GM23338 (cell line): ENCODE measurements around the gene PRKCD.
"Not testable (repeated sequence)": the region's sequence is repeated elsewhere in the genome, so short reads cannot be mapped to it uniquely, and the experiment has no call there.

Experiments used
- EZH2 ChIP-seq: fragments of 200-600 bp; sonication (generic); IDR thresholded peaks from one replicate; pipeline ENCODE4 v1.8.0; 2017; ENCODE audit warnings: antibody characterized with exemption, mild to moderate bottlenecking, low read depth; ENCODE audit not compliant: unreplicated experiment
- EZH2phosphoT487 ChIP-seq: fragments of 200-600 bp; sonication (generic); IDR thresholded peaks from one replicate; pipeline ENCODE4 v1.8.1; 2018; ENCODE audit warnings: antibody characterized with exemption; ENCODE audit not compliant: unreplicated experiment
- JUNB ChIP-seq: IDR thresholded peaks from one replicate; pipeline ENCODE4 v1.6.1; 2016; ENCODE audit warnings: antibody characterized with exemption; ENCODE audit not compliant: unreplicated experiment
- NANOG ChIP-seq: IDR thresholded peaks from 2 replicates; pipeline ENCODE4 v1.6.1; 2016; ENCODE audit warnings: antibody characterized with exemption, borderline replicate concordance
- POLR2AphosphoS5 ChIP-seq: IDR thresholded peaks from 2 replicates; pipeline ENCODE4 v1.6.1; 2016; ENCODE audit warnings: antibody characterized with exemption, low read depth
- TF ChIP-seq, protein P1 (sequence below), 2 experiments: fragments of 200-600 bp in 1 of 2; sonication (generic) in 1 of 2; conservative IDR thresholded peaks; 2 replicates each; pipeline versions ENCODE4 v1.5.1 to v1.6.1; 2016 to 2017; ENCODE audit warnings: antibody characterized with exemption in 2 of 2, low read depth in 2 of 2, mild to moderate bottlenecking in 2 of 2, moderate library complexity in 1 of 2
- TF ChIP-seq, protein P2 (sequence below): IDR thresholded peaks from one replicate; pipeline ENCODE4 v1.6.1; 2018; ENCODE audit warnings: antibody characterized with exemption; ENCODE audit not compliant: unreplicated experiment

DNA sequence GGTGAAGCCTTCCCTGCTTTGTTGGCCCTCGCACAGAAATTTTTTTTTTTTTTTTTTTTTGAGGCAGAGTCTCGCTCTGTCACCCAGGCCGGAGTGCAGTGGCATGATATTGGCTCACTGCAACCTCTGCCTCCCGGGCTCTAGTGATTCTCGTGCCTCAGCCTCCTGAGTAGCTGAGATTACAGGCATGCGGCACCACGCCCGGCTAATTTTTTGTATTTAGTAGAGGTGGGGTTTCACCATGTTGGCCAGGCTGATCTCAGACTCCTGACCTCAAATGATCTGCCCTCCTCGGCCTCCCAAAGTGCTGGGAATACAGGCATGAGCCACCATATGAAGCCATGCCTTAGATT, 9.9 kb upstream of the PRKCD start:
- TF ChIP-seq, protein P1, sequence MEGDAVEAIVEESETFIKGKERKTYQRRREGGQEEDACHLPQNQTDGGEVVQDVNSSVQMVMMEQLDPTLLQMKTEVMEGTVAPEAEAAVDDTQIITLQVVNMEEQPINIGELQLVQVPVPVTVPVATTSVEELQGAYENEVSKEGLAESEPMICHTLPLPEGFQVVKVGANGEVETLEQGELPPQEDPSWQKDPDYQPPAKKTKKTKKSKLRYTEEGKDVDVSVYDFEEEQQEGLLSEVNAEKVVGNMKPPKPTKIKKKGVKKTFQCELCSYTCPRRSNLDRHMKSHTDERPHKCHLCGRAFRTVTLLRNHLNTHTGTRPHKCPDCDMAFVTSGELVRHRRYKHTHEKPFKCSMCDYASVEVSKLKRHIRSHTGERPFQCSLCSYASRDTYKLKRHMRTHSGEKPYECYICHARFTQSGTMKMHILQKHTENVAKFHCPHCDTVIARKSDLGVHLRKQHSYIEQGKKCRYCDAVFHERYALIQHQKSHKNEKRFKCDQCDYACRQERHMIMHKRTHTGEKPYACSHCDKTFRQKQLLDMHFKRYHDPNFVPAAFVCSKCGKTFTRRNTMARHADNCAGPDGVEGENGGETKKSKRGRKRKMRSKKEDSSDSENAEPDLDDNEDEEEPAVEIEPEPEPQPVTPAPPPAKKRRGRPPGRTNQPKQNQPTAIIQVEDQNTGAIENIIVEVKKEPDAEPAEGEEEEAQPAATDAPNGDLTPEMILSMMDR (conservative IDR thresholded peaks at IDR 0.05; ENCODE audit: low read depth in 2 of 2), result not testable (repeated sequence)
- TF ChIP-seq POLR2AphosphoS5, EZH2phosphoT487, EZH2, JUNB, NANOG: not testable (repeated sequence)
- TF ChIP-seq, protein P2, sequence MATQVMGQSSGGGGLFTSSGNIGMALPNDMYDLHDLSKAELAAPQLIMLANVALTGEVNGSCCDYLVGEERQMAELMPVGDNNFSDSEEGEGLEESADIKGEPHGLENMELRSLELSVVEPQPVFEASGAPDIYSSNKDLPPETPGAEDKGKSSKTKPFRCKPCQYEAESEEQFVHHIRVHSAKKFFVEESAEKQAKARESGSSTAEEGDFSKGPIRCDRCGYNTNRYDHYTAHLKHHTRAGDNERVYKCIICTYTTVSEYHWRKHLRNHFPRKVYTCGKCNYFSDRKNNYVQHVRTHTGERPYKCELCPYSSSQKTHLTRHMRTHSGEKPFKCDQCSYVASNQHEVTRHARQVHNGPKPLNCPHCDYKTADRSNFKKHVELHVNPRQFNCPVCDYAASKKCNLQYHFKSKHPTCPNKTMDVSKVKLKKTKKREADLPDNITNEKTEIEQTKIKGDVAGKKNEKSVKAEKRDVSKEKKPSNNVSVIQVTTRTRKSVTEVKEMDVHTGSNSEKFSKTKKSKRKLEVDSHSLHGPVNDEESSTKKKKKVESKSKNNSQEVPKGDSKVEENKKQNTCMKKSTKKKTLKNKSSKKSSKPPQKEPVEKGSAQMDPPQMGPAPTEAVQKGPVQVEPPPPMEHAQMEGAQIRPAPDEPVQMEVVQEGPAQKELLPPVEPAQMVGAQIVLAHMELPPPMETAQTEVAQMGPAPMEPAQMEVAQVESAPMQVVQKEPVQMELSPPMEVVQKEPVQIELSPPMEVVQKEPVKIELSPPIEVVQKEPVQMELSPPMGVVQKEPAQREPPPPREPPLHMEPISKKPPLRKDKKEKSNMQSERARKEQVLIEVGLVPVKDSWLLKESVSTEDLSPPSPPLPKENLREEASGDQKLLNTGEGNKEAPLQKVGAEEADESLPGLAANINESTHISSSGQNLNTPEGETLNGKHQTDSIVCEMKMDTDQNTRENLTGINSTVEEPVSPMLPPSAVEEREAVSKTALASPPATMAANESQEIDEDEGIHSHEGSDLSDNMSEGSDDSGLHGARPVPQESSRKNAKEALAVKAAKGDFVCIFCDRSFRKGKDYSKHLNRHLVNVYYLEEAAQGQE, result not testable (repeated sequence)
